Progenitor cell of endocrine pancreas (in vitro differentiated cells): ENCODE measurements around the gene RABGAP1L. TPM values are rescaled to one million over a fixed set of nuclear protein-coding genes. Genes with fewer than 3 reads are reported as not detected.

Experiments
- DNase-seq: peaks from one replicate; pipeline ENCODE4 v3.0.0; 2021; ENCODE audit warnings: low spot score; ENCODE audit not compliant: unreplicated experiment
- H3K27ac Mint-ChIP-seq: 2 replicates; pipeline ENCODE4 v1.8.0; 2021; ENCODE audit warnings: mild to moderate bottlenecking, moderate library complexity, mixed read lengths
- H3K27me3 Mint-ChIP-seq: 2 replicates; pipeline ENCODE4 v1.8.0; 2021; ENCODE audit warnings: mixed read lengths
- H3K36me3 Mint-ChIP-seq: 2 replicates; pipeline ENCODE4 v1.8.0; 2022; ENCODE audit warnings: mixed read lengths; ENCODE audit not compliant: insufficient read depth
- H3K4me1 Mint-ChIP-seq: 2 replicates; pipeline ENCODE4 v1.8.0; 2021; ENCODE audit warnings: low read depth, mixed read lengths
- H3K4me3 Mint-ChIP-seq: 2 replicates; pipeline ENCODE4 v1.8.0; 2021; ENCODE audit warnings: low read depth, mild to moderate bottlenecking, moderate library complexity, mixed read lengths
- H3K9me3 Mint-ChIP-seq: 2 replicates; pipeline ENCODE4 v1.8.0; 2021; ENCODE audit warnings: low read depth, mixed read lengths
- total RNA-seq: library from RNA; stranded (reverse); gene quantifications from 2 replicates; pipeline ENCODE4 v1.2.1, GENCODE V29; 2021
- TF ChIP-seq, protein P1 (sequence below): fragments of 200-600 bp; sonication (generic); IDR thresholded peaks from one replicate; pipeline ENCODE4 v1.5.0; 2021; ENCODE audit warnings: antibody characterized with exemption, mild to moderate bottlenecking; ENCODE audit not compliant: unreplicated experiment

The RABGAP1L gene
- total RNA-seq, 1 donor from 2014 or later, result 55.2 TPM

DNA sequence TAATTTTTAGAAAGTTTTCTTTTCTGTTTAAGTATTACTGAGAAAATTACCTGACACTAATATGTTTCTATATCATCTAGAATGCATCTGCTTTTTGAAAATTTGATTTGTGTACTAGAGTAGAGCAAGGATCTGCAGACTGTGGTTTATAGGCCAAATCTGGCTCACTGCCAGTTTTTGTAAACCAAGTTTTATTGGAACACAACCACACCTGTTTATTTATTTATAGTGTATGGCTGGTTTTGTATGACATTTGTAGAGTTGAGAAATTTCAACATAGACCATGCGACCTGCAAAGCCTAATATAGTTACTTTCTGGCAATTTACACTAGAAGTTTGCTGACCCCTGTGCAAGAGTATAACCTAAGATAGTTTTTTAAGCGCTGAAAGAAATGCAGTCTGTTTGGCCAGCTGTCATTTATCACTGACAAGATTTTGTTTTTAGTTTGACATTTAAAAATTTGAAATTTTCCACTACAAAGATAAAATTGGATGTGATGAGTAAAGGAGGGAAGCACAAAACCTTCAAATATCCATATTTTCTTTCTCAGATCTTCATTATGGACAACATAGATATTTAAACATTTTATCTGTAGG lies 804.3 kb downstream of the RABGAP1L start:
- no peaks in the 10 kb centered on the region for H3K9me3 Mint-ChIP-seq
- no peaks in the 10 kb centered on the region for H3K27me3 Mint-ChIP-seq
- H3K27ac Mint-ChIP-seq, result no peak overlapping the region
- H3K36me3 Mint-ChIP-seq, result peaks cover 1% of the 10 kb centered on the region
- TF ChIP-seq, protein P1, sequence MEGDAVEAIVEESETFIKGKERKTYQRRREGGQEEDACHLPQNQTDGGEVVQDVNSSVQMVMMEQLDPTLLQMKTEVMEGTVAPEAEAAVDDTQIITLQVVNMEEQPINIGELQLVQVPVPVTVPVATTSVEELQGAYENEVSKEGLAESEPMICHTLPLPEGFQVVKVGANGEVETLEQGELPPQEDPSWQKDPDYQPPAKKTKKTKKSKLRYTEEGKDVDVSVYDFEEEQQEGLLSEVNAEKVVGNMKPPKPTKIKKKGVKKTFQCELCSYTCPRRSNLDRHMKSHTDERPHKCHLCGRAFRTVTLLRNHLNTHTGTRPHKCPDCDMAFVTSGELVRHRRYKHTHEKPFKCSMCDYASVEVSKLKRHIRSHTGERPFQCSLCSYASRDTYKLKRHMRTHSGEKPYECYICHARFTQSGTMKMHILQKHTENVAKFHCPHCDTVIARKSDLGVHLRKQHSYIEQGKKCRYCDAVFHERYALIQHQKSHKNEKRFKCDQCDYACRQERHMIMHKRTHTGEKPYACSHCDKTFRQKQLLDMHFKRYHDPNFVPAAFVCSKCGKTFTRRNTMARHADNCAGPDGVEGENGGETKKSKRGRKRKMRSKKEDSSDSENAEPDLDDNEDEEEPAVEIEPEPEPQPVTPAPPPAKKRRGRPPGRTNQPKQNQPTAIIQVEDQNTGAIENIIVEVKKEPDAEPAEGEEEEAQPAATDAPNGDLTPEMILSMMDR, result no peak
- H3K4me1 Mint-ChIP-seq, result peaks cover 37% of the 10 kb centered on the region
- DNase-seq, result no peak
- no peak overlapping the region for H3K4me3 Mint-ChIP-seq

DNA sequence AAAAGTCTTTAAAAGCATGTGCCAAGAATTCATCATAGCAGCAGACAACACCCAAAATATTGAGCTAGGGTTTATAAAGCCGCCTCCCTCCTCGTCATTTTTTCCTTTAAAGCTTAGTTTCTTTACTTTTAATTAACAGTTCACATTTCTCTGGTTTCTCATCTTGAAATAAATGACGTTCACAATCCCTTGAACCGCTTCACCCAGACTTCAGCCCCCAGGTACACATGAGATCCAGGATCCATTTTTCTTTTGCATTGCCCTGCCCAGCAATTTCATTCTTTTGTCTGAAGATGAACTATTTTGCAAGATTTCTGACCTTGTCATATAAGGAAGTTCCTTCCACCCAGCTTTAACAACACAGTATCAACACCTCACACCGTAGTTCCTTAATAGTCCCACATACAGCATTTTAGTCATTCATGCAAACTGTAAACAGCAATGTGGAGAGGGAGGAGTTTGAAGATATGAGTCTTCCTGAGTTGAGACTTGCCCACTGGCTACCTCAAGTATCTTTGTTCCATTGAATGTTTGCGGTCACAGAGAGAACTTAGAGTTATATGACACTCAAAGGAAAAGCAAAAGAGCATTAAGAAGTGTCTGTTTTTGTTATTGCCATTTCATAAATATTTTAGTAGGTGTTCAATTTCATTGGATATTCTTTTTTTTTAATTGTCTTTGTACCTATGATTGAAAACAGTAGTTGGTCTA lies 805.1 kb downstream of the RABGAP1L start:
- H3K9me3 Mint-ChIP-seq, result no peaks in the 10 kb centered on the region
- H3K4me3 Mint-ChIP-seq, result no peak overlapping the region
- TF ChIP-seq, protein P1, result no peak
- peaks cover 44% of the 10 kb centered on the region for H3K4me1 Mint-ChIP-seq
- DNase-seq, result no peak
- H3K27me3 Mint-ChIP-seq, result no peaks in the 10 kb centered on the region
- H3K27ac Mint-ChIP-seq, result no peak overlapping the region
- peaks cover 3% of the 10 kb centered on the region for H3K36me3 Mint-ChIP-seq

DNA sequence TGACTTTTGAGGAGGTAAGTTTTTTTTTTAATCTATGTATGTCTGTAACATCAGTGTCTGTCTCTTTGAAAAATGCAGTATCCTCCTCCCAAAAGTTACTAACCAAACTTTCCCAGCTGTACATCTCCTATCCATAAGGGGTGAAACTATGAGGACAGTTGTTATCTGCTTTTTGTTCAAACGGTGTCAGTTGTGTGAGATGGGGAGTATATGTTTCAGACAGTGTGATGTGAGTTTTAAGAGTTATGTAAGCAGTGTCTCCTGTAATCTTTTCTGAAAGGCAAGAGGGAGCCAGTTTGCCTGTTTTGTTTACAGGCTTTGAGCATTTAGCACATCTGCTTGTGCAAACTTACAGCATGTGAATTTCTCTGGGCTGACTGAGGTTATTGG lies 805.6 kb downstream of the RABGAP1L start:
- TF ChIP-seq, protein P1, result no peak
- DNase-seq, result no peak
- H3K9me3 Mint-ChIP-seq, result no peaks in the 10 kb centered on the region
- no peak overlapping the region for H3K4me3 Mint-ChIP-seq
- no peaks in the 10 kb centered on the region for H3K27me3 Mint-ChIP-seq
- peaks cover 44% of the 10 kb centered on the region for H3K4me1 Mint-ChIP-seq
- H3K36me3 Mint-ChIP-seq, result peaks cover 3% of the 10 kb centered on the region
- H3K27ac Mint-ChIP-seq, result peak overlapping the region; percentile 14

DNA sequence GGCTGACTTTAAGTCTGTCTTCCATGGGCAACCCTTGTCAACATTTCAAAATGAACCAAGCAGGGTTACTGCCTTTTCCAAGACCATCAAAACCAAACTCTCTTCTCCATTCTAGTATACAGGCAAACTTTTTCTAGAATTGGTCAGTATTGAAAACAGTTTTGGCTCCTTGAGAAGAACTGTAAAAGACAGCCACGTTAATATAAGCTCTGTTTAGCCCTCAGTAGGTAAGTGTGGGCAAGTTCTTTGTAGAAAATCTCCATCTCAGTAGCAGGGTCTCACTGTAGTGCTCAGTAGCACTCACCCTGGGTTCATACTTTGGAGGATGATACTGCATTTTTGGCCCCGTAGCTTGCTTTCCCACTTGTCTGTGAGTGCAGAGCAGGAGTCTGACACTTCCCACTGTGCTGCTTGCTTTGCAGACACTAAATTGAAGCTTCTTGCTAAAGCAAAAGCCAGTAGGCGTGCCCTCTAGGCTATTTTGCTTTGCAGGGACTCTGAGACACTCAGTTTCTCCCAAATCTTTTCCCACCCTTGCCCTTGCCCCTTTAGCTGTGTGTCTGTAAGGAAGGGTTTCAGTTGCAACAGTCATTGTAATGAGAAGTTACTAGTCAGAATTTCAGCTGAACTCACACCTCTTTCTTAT lies 806.2 kb downstream of the RABGAP1L start:
- H3K27me3 Mint-ChIP-seq, result no peaks in the 10 kb centered on the region
- H3K4me1 Mint-ChIP-seq, result peaks cover 44% of the 10 kb centered on the region
- H3K36me3 Mint-ChIP-seq, result peaks cover 4% of the 10 kb centered on the region
- DNase-seq, result no peak
- TF ChIP-seq, protein P1, result no peak
- H3K4me3 Mint-ChIP-seq, result no peak overlapping the region
- peak overlapping the region; percentile 70 for H3K27ac Mint-ChIP-seq
- no peaks in the 10 kb centered on the region for H3K9me3 Mint-ChIP-seq

DNA sequence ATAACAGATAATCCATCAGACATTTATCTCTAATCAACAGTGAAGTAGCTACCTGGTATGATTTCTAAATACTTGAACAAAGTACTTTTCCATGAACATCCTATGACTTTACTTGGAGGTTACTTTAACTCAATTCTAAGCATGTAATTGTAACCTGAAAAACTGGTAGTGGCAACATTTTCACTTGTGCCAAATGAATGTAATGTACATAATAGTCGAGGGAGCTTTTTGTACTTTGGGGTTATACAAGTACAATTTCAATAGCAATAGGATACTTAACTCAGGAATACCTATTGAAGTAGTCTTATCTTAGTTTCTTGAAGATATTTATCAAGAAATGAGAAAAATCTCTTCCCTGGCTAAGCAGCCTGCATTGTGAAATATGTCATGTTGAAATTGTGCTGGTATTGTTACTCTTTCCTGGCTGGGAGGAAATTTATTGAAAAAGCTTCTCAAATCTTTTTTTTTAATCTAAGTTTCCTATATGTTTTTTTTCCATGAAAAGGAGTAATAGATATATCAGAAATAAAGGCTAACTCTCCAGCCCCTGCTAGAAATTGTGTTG lies 806.8 kb downstream of the RABGAP1L start:
- no peak for DNase-seq
- TF ChIP-seq, protein P1, result no peak
- Mint-ChIP-seq H3K4me1 (peaks cover 44% of the 10 kb centered on the region), H3K27me3 (no peaks in the 10 kb centered on the region), H3K4me3 (no peak overlapping the region), H3K9me3 (no peaks in the 10 kb centered on the region), H3K27ac (peak overlapping the region; percentile 70), H3K36me3 (peaks cover 4% of the 10 kb centered on the region)
